Fibroblast of the aortic adventitia (primary cell): ENCODE measurements around the gene HSF4. TPM values are rescaled to one million over a fixed set of nuclear protein-coding genes. Genes with fewer than 3 reads are reported as not detected.

ENCODE experiments used
- DNase-seq: peaks from one replicate; pipeline ENCODE4 v3.0.0-alpha.2; 2010; ENCODE audit warnings: low read depth
- H3K4me3 ChIP-seq: 2 replicates; pipeline ENCODE4 v1.5.1; 2011; ENCODE audit warnings: low read depth, mild to moderate bottlenecking, control low read depth, low read length, moderate library complexity
- total RNA-seq: library from RNA; depleted of rRNA; stranded (reverse); fragments of >200 nt; gene quantifications from 2 replicates; pipeline ENCODE4 v1.2.3, GENCODE V29; 2012; ENCODE audit warnings: low replicate concordance
- TF ChIP-seq, protein P1 (sequence below): IDR thresholded peaks from 2 replicates; pipeline ENCODE4 v1.5.1; 2011; ENCODE audit warnings: mild to moderate bottlenecking, low read length, control low read depth, inconsistent platforms; ENCODE audit not compliant: insufficient read depth

HSF4 gene
- total RNA-seq, 1 donor, result 6.4 TPM

DNA sequence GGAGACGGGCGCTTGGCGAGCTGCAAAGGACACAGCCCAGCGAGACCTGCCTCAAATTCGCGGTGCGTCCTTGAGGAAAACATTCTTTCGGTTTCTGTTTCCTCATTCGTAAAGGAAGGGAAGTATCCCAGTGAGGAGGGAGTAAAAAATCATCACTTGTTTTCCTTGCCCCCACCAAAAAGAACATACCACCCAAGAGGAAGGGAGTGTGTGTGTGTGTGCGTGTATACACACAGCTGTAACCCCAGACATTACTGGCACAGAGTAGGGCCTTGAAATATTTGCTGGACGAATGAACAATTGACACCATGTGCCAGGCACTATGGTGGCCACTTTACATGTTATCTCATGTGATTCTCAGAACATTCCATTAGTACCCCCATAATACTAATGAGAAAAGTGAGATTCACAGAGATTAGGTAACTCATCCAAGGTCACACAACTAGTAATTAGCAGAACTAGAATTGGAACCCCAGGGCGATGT is 21.1 kb downstream of the HSF4 start:
- peak overlapping the region; percentile 34 for H3K4me3 ChIP-seq
- TF ChIP-seq, protein P1, sequence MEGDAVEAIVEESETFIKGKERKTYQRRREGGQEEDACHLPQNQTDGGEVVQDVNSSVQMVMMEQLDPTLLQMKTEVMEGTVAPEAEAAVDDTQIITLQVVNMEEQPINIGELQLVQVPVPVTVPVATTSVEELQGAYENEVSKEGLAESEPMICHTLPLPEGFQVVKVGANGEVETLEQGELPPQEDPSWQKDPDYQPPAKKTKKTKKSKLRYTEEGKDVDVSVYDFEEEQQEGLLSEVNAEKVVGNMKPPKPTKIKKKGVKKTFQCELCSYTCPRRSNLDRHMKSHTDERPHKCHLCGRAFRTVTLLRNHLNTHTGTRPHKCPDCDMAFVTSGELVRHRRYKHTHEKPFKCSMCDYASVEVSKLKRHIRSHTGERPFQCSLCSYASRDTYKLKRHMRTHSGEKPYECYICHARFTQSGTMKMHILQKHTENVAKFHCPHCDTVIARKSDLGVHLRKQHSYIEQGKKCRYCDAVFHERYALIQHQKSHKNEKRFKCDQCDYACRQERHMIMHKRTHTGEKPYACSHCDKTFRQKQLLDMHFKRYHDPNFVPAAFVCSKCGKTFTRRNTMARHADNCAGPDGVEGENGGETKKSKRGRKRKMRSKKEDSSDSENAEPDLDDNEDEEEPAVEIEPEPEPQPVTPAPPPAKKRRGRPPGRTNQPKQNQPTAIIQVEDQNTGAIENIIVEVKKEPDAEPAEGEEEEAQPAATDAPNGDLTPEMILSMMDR, result no peak

DNA sequence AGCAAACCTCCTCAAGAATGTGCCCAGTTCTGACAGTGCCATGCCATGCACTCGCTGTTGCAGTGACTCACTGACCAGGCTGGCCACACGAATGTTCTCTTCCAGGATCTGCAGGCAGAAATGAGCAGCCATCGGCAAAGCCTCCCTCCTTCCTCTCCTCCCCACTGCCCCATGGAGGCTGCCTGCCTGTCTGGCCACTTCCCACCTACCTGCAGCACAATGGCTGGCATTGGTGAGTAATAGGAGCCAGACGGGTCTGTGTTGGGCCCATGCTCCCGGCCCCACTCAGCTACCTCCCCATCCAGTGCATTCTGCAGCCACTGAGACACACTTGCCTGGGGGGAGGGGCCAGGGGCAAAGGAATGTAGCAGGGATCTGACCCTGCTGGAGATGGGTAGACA is 22.0 kb downstream of the HSF4 start:
- H3K4me3 ChIP-seq, result no peak overlapping the region
- TF ChIP-seq, protein P1, result no peak
- no peak for DNase-seq

More for the DNA sequence above, 21.1 kb downstream of the HSF4 start:
- no peak for DNase-seq

DNA sequence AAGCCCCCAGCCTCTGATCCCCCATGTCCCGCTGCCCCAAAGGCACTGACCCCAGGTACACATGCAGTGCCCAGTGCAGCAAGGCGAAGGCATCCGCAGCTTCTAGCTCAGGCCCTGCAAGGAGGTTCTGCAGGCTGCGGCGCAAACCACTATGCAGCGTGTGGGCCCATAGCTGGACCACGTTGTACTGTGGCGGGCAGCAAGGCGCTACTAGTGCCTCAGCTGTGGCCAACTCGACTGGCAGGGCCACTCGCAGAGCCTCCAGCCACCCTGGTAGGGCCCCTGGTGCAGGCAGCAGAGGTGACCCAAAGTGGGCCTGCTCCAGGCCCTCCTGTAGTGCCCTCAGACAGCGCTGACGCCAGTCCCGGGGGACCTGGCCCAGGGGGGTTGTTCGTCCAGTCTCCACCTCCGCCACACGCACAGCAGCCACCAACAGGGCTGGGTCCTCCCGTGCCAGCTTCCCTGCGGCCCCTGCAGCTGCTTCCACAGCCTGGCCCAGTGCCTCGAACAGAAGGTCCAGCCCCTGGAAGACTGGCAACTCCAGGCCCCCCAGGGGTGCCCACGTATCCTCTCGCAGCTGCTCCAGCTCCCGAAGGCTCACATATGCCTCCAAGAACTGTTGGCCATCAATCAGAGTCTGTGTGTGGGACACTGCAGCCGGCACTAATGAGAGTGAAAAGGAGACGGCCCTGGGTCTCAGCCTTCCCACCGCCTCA is 22.8 kb downstream of the HSF4 start:
- TF ChIP-seq, protein P1, result no peak
- DNase-seq, result no peak
- no peak overlapping the region for H3K4me3 ChIP-seq

DNA sequence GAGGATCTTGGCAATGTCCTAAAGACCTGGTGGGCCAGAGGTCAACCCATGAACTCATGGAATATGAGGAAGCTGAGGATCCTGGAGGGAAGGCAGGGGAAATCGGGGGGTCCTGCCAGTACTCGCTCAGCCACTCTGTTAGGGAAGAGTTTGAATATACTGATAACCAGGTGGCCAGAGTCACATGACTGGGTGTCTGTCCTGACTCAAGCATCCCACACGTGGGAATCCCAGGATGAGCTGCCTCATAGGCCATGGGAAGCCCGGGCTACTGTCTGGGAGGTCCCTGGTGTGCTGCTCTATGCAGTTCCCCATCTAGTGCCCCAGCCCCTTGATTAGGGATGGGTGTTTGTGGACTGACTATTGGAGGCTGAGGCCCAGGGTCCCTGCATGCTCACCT is 23.8 kb downstream of the HSF4 start:
- no peak for DNase-seq
- TF ChIP-seq, protein P1, result no peak
- H3K4me3 ChIP-seq, result no peak overlapping the region

DNA sequence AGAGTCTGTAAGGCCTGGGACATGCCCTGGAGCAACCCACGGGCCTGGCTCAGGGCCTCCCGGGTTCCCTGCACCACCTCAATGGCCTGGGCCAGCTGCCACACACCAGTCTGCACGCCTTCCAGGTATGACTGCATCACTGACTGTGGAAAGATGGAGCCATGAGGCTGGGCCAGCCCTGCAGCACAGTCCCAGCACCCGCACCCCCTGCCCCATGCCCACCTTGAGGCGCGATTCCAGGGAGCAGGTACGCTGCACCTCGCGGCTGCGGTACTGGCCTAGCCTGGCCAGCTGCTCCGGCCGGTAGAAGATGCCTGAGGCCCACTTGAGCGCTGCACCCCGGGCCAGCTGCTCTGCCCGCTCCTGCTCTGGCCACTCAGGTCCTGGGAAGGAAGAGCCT is 24.3 kb downstream of the HSF4 start:
- TF ChIP-seq, protein P1, result no peak
- H3K4me3 ChIP-seq, result no peak overlapping the region
- DNase-seq, result no peak

DNA sequence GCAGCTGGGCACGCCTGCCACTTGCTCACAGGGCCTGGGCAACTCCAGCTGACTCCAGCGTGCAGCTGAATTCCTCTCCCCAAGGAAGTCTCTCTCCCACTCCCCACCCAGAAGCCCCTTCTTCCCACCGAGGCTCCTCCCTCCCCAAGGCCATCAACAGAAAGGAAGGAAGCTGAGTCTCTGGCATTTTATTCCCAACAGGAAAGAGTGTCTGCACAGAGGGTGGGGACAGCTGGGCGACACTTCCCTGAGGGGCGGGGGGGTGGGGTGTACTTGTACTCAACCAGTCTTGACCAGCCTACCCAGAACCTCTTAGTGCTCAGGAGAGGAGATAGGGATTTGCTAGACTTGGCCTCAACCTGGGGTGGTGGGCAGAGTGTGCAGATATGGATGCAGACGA is 25.5 kb downstream of the HSF4 start, which contains the start of gene EXOC3L1:
TSS of gene EXOC3L1 (minus strand) at position 96 of the 400 bp plus-strand sequence. CDS start 460 bp downstream, outside the sequence.
- TF ChIP-seq, protein P1, result no peak
- H3K4me3 ChIP-seq, result no peak within 1 kb of the TSS
- DNase-seq, result no peak
